NCI-H524 treated with DMSO at 0.1 percent for 48 hours (cell line): Measurements from ENCODE around the gene NUP88.
"Not testable (repeated sequence)": the region's sequence is repeated elsewhere in the genome, so short reads cannot be mapped to it uniquely, and the experiment has no call there.

Experiments used
- DNase-seq: peaks from one replicate; lab custom pipeline; 2025; lab: John Stamatoyannopoulos, UW

NUP88 gene

GRCh38 chr17:5419356-5419958 lies at the start of gene NUP88:
Gene NUP88, minus strand, starts transcription at chr17:5419662. Its CDS starts 12 bp downstream, at chr17:5419650.
- DNase-seq = peak; percentile 88

GRCh38 chr17:5468075-5468473 lies 48.6 kb upstream of the NUP88 start:
- no peak for DNase-seq

GRCh38 chr17:5467416-5467815 lies 48.0 kb upstream of the NUP88 start:
- DNase-seq = no peak

- no peak for DNase-seq
Measured at GRCh38 chr17:5466295-5466694, 46.8 kb upstream of the NUP88 start.

GRCh38 chr17:5464717-5465507 lies 45.5 kb upstream of the NUP88 start:
- DNase-seq = no peak

- DNase-seq = no peak
Measured at GRCh38 chr17:5446786-5447185, 27.3 kb upstream of the NUP88 start.

GRCh38 chr17:5444209-5444608 lies 24.7 kb upstream of the NUP88 start:
- DNase-seq = no peak

GRCh38 chr17:5443728-5444127 lies 24.3 kb upstream of the NUP88 start:
- DNase-seq = no peak

GRCh38 chr17:5439446-5439764 lies 19.9 kb upstream of the NUP88 start:
- DNase-seq = no peak

- DNase-seq = peak; percentile 44
Measured at GRCh38 chr17:5438716-5439445, 19.4 kb upstream of the NUP88 start, which contains the start of gene C1QBP. Gene C1QBP, minus strand, starts transcription at chr17:5439155. Its CDS starts 82 bp downstream, at chr17:5439073.

- DNase-seq = no peak
Measured at GRCh38 chr17:5437721-5438317, 18.4 kb upstream of the NUP88 start.

GRCh38 chr17:5435781-5436315 lies 16.4 kb upstream of the NUP88 start:
- not testable (repeated sequence) for DNase-seq

GRCh38 chr17:5434984-5435383 lies 15.5 kb upstream of the NUP88 start:
- DNase-seq = no peak

GRCh38 chr17:5431949-5432556 lies 12.6 kb upstream of the NUP88 start:
- no peak for DNase-seq

- DNase-seq = not testable (repeated sequence)
Measured at GRCh38 chr17:5431234-5431633, 11.8 kb upstream of the NUP88 start.

GRCh38 chr17:5430413-5430999 lies 11.0 kb upstream of the NUP88 start:
- no peak for DNase-seq

- no peak for DNase-seq
Measured at GRCh38 chr17:5429191-5429887, 9.9 kb upstream of the NUP88 start.

GRCh38 chr17:5425826-5426225 lies 6.4 kb upstream of the NUP88 start:
- DNase-seq = no peak

GRCh38 chr17:5424909-5425308 lies 5.4 kb upstream of the NUP88 start:
- no peak for DNase-seq

- no peak for DNase-seq
Measured at GRCh38 chr17:5422505-5422904, 3.0 kb upstream of the NUP88 start.
